SK-N-SH (cell line): ENCODE data around the gene NHLRC2.

ENCODE experiments used
- CTCF ChIP-seq: fragments of 200-600 bp; sonication (generic); IDR thresholded peaks from 2 replicates; pipeline ENCODE4 v1.6.1; 2017; ENCODE audit warnings: antibody characterized with exemption, mild to moderate bottlenecking, moderate library complexity
- MXI1 ChIP-seq: IDR thresholded peaks from 2 replicates; pipeline ENCODE4 v1.6.1; 2012; ENCODE audit warnings: mild to moderate bottlenecking, low read depth, low read length, improper control_type of control experiment
- POLR2AphosphoS5 ChIP-seq: IDR thresholded peaks from 2 replicates; pipeline ENCODE4 v1.6.1; 2012; ENCODE audit warnings: low read depth, low read length
- SMC3 ChIP-seq: IDR thresholded peaks from 2 replicates; pipeline ENCODE4 v1.6.1; 2012; ENCODE audit warnings: low read depth, low read length, improper control_type of control experiment

GRCh38 chr10:113889911-113890310, 35.5 kb downstream of the NHLRC2 start:
- TF ChIP-seq SMC3 (no peak), MXI1 (no peak), CTCF (no peak), POLR2AphosphoS5 (no peak)
